Measurements from ENCODE around the gene PTPRG.

Gene PTPRG

DNA sequence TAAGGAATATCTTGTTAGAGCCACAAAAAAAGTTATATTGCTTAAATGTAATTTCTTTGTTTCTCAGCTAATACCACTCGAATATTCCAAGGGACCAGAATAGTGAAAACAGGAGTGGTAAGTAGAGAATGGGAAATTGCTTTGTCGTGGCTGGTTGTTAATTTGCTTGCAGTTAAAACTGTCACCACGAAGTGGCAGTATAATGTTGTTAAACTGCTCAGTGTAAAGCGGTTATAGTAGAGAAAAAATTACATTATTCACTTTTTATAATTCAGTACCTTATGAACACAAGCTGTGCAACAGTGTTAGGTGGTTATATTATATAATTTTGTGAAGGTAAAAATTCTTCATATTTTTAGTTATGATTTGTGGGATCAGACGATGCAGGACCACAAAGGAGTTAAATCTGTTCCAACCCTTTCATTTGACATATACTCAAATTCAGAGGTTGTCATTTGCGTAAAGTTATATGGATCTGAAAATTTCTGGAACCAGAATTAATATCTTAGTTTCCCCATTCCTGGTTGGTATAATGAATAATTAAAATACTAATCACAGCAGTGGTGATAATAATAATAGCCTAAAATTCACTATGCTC, 640.2 kb downstream of the PTPRG start:
- H3K36me3 Mint-ChIP-seq (ENCODE audit: low read depth): no peaks in the 10 kb centered on the region
- no peak for ATAC-seq
- no peaks in the 10 kb centered on the region for H3K4me1 Mint-ChIP-seq
- DNase-seq: no peak
- H3K9me3 Mint-ChIP-seq: no peaks in the 10 kb centered on the region
- no peak overlapping the region for H3K4me3 Mint-ChIP-seq
- peaks cover 9% of the 10 kb centered on the region for H3K27me3 Mint-ChIP-seq
- H3K27ac Mint-ChIP-seq: no peak overlapping the region

DNA sequence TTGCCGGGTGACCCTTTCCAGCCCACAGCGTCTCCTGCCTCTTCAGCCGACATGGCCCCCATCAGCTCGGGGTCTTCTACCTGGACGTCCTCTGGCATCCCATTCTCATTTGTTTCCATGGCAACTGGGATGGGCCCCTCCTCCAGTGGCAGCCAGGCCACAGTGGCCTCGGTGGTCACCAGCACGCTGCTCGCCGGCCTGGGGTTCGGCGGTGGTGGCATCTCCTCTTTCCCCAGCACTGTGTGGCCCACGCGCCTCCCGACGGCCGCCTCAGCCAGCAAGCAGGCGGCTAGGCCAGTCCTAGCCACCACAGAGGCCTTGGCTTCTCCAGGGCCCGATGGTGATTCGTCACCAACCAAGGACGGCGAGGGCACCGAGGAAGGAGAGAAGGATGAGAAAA, 641.8 kb downstream of the PTPRG start:
- Mint-ChIP-seq H3K36me3 (ENCODE audit: low read depth) (no peaks in the 10 kb centered on the region), H3K9me3 (no peaks in the 10 kb centered on the region), H3K27ac (no peak overlapping the region), H3K4me3 (no peak overlapping the region), H3K27me3 (peaks cover 9% of the 10 kb centered on the region), H3K4me1 (no peaks in the 10 kb centered on the region)
- no peak for DNase-seq
- ATAC-seq: no peak

DNA sequence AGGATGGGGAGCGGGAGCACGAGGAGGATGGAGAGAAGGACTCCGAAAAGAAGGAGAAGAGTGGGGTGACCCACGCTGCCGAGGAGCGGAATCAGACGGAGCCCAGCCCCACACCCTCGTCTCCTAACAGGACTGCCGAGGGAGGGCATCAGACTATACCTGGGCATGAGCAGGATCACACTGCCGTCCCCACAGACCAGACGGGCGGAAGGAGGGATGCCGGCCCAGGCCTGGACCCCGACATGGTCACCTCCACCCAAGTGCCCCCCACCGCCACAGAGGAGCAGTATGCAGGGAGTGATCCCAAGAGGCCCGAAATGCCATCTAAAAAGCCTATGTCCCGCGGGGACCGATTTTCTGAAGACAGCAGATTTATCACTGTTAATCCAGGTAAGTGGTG, 642.2 kb downstream of the PTPRG start:
- H3K4me1 Mint-ChIP-seq: no peaks in the 10 kb centered on the region
- ATAC-seq (no peak), DNase-seq (no peak)
- no peaks in the 10 kb centered on the region for H3K36me3 Mint-ChIP-seq (ENCODE audit: low read depth)
- no peaks in the 10 kb centered on the region for H3K9me3 Mint-ChIP-seq
- no peak overlapping the region for H3K4me3 Mint-ChIP-seq
- H3K27me3 Mint-ChIP-seq: peaks cover 9% of the 10 kb centered on the region
- no peak overlapping the region for H3K27ac Mint-ChIP-seq

DNA sequence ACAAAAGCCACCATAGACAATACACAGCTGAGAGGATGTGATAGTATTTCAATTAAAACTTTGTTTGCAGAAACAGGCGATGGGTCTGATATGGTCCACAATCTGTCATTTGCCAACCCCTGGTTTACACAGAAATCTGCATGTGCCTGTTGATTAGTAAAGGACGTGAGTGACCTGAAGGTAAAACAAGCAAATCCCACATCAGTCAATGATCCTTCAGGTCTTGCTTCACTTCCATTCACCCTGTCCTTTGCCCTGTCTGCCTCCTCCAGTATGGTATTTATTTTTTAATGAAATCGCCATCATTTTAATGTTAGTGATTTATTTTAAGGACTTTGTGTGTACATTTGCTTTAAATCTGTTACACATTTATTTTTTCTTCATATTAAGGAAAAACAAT, 645.8 kb downstream of the PTPRG start:
- ATAC-seq: no peak

DNA sequence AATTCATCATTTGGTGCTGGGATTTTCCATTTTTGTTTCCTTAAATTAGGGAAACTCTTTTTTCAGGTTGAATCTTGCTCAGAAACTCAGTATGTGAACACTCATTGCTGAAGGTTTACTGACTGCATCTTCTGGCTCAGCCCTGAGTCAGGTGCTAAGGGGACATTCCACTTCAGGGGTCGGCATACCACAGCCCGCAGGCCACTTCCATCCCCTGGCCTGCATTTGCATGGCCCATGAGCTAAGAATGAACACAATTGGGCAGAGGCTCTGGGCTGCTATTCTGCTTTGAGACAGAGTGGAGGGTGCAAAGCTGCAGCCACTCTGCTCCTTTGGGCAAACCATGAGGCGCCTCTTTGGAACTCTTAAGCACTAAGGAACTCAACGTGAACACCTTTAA, 647.0 kb downstream of the PTPRG start:
- no peaks in the 10 kb centered on the region for H3K36me3 Mint-ChIP-seq (ENCODE audit: low read depth)
- H3K27ac Mint-ChIP-seq: no peak overlapping the region
- H3K27me3 Mint-ChIP-seq: peaks cover 4% of the 10 kb centered on the region
- no peaks in the 10 kb centered on the region for H3K9me3 Mint-ChIP-seq
- DNase-seq (no peak), ATAC-seq (no peak)
- H3K4me1 Mint-ChIP-seq: no peaks in the 10 kb centered on the region
- no peak overlapping the region for H3K4me3 Mint-ChIP-seq

More for the DNA sequence above, 645.8 kb downstream of the PTPRG start:
- Mint-ChIP-seq H3K9me3 (no peaks in the 10 kb centered on the region), H3K27ac (no peak overlapping the region), H3K27me3 (peaks cover 6% of the 10 kb centered on the region), H3K4me3 (no peak overlapping the region), H3K4me1 (no peaks in the 10 kb centered on the region), H3K36me3 (ENCODE audit: low read depth) (no peaks in the 10 kb centered on the region)
- no peak for DNase-seq

DNA sequence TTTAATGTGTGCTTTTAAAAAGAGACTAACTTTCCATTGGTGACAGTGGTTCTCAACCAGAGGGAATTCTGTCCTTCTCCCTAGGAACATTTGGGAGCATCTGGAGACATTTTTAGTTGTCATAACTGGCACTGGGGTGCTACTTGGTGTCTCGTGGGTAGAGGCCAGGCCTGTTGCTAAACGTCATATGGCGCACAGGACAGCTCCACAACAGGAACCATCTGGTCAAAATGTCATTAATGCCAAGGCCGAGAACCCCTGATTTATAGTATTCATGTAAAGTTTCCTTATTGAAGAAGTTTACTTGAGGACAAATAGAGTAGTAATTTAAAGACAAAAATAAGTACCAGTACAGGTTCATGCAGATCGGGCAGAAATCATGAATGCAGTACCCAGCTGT, 647.7 kb downstream of the PTPRG start:
- no peak for ATAC-seq
- no peaks in the 10 kb centered on the region for H3K9me3 Mint-ChIP-seq
- DNase-seq: no peak
- no peaks in the 10 kb centered on the region for H3K4me1 Mint-ChIP-seq
- no peak overlapping the region for H3K4me3 Mint-ChIP-seq
- H3K27ac Mint-ChIP-seq: no peak overlapping the region
- H3K27me3 Mint-ChIP-seq: peaks cover 4% of the 10 kb centered on the region
- no peaks in the 10 kb centered on the region for H3K36me3 Mint-ChIP-seq (ENCODE audit: low read depth)

DNA sequence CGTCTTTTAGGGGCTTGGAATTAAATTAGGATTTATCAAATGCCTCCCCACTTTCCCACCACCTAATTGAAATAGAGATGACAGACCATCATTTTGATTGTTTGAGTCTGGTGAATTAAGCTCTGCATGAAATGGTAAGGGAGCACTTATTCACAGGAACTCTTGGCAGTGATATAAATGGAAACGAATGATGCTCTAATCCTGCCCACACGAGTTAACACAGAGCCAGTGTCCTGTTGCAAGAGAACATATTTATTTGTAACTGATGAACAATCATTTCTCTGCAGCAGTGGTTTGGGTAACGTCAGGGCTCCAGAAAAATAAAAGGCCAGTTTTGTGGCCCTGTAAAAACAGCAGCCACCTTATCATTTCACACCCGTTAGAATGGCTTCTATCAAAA, 648.6 kb downstream of the PTPRG start:
- no peak for DNase-seq

DNA sequence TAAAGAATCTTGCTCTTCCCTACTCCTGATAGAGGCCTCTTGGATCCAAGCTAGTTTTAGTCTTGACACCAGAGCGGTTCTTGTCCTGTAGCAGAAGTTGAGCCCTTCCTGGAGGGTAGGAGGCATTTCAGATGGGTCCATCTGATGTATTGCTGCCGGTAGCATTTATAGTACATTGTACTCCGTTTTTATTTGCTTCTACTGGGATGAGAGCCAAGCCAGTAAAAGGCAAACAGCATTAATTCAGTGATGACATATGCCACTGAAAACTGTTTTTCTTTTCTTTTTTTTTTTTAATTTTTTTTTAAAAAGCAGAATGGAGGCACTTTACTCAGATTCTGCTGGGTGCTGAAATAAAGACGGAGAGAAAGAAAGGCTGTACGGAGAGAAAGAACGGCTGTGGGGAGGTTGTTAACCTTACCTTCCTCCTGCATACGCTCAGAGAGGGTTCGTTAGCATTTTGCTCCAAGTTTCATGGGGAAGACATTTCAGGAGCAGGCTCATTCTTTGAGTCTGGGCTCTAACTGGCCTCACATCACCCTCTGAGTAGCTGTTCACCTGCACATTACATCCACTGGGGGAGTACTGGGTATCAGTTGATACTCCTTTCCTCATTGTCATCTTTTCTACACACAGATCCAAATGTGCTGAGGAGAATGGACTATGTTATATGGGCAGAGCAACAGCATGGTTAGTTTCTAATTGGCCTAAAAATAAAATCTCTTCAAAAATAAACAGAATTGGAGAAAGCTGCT, 650.5 kb downstream of the PTPRG start:
- H3K4me1 Mint-ChIP-seq: no peaks in the 10 kb centered on the region
- DNase-seq: no peak

More for the DNA sequence above, 648.6 kb downstream of the PTPRG start:
- Mint-ChIP-seq H3K4me1 (no peaks in the 10 kb centered on the region), H3K36me3 (ENCODE audit: low read depth) (no peaks in the 10 kb centered on the region), H3K27ac (no peak overlapping the region), H3K27me3 (peaks cover 4% of the 10 kb centered on the region), H3K9me3 (no peaks in the 10 kb centered on the region), H3K4me3 (no peak overlapping the region)
- no peak for ATAC-seq

DNA sequence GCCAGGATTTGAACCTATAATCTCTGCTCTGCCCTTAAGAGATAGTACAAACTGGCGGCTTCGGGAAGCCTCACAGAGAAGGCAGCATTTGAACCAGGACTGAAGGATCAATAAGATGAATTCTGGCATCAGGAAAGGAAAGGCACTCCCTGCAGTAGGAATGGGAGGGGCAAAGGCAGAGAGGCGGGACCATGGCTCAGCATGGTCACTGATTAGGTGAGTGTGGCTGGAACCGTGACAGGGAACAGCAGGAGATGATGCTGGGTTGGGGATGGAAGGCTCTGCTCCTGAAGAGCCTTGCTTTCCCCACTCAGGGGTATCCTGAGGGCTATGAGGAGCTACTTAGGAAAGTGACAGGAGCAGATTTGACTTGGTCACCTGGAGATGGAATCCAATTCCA, 653.5 kb downstream of the PTPRG start:
- DNase-seq (no peak), ATAC-seq (no peak)
- Mint-ChIP-seq H3K4me1 (no peaks in the 10 kb centered on the region), H3K36me3 (ENCODE audit: low read depth) (no peaks in the 10 kb centered on the region), H3K4me3 (no peak overlapping the region), H3K9me3 (no peaks in the 10 kb centered on the region), H3K27me3 (peaks cover 4% of the 10 kb centered on the region), H3K27ac (no peak overlapping the region)

More for the DNA sequence above, 650.5 kb downstream of the PTPRG start:
- no peaks in the 10 kb centered on the region for H3K9me3 Mint-ChIP-seq
- ATAC-seq: no peak
- no peak overlapping the region for H3K4me3 Mint-ChIP-seq
- no peaks in the 10 kb centered on the region for H3K36me3 Mint-ChIP-seq (ENCODE audit: low read depth)
- H3K27me3 Mint-ChIP-seq: no peaks in the 10 kb centered on the region
- H3K27ac Mint-ChIP-seq: no peak overlapping the region

DNA sequence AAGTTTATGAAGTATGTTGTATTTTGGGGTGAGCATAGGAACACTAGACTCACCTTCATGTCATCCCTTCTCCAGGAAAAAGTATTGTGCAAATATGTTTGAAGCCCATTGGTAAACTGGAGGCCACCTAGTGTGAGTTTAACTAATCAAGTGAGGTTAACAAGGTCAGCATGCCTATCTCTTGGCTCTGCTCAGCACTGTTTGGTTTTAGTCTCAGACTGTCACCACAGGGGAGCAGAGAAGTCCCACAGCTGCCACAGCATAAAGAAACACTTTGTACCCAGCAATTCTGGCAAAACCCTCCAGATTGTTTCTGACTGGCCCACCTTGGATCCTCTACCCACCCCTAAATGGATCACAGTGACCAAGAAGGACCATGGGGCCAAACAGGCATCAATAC, 659.2 kb downstream of the PTPRG start:
- H3K27ac Mint-ChIP-seq: no peak overlapping the region
- no peaks in the 10 kb centered on the region for H3K36me3 Mint-ChIP-seq (ENCODE audit: low read depth)
- ATAC-seq (no peak), DNase-seq (no peak)
- no peaks in the 10 kb centered on the region for H3K4me1 Mint-ChIP-seq
- no peak overlapping the region for H3K4me3 Mint-ChIP-seq
- H3K9me3 Mint-ChIP-seq: no peaks in the 10 kb centered on the region
- peaks cover 4% of the 10 kb centered on the region for H3K27me3 Mint-ChIP-seq

DNA sequence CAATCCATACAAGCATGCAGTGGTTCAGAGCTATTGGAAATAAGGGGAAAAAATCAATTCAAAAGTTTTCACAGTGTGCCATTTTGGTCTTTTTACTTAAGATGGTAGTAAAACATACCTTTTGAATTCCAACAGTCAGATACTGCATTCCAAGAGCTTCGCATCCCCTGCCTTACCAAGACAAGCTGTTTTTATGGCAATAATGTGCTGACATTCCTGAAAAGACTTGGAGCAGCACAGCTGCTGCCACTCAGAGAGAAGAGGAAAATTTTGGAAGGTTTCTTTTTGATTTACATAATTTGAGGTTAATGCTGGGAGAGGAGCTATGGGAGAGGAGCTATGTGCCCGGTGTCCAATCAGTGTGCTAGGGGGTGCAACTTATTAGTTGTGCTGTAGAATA, 663.7 kb downstream of the PTPRG start:
- H3K9me3 Mint-ChIP-seq: no peaks in the 10 kb centered on the region
- DNase-seq: no peak
- no peak overlapping the region for H3K4me3 Mint-ChIP-seq
- H3K27me3 Mint-ChIP-seq: no peaks in the 10 kb centered on the region
- no peak for ATAC-seq
- H3K4me1 Mint-ChIP-seq: no peaks in the 10 kb centered on the region
- no peak overlapping the region for H3K27ac Mint-ChIP-seq
- H3K36me3 Mint-ChIP-seq (ENCODE audit: low read depth): no peaks in the 10 kb centered on the region

DNA sequence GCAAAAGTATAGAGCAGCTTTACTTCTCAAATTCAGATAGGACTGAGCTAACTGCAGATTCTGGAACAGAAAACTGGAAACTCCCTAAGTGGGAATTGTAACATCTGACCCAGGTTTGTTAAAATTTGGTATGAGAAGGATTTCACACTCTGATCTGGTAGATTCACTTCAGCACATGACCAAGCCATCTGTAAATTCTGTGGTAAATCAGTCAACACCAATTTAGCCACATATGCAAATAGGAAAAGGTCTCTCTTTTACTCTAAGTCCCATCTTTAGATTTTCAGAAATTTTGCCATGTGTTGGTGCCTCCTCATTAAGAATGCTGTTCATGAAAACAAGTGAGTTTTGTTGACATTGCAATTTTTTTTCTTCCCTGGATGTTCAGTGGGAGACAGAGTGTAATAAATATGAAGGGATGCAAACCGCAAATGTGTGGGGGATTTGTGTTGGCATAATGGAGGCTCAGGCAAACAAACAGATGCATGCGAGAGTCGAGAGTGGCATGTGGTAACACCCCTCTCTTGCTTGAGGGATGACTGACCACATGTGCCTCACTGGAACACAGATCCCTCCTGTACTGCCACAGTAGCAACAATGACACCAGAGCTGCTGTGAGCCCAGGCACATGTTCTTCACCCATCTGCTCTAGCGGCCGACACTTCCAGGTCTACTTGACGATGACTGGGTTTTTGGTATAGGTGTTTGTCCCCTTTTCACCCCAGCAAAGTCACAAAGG, 665.4 kb downstream of the PTPRG start:
- DNase-seq (no peak), ATAC-seq (no peak)
- no peak overlapping the region for H3K27ac Mint-ChIP-seq
- H3K36me3 Mint-ChIP-seq (ENCODE audit: low read depth): no peaks in the 10 kb centered on the region
- H3K27me3 Mint-ChIP-seq: no peaks in the 10 kb centered on the region
- no peaks in the 10 kb centered on the region for H3K4me1 Mint-ChIP-seq
- H3K4me3 Mint-ChIP-seq: no peak overlapping the region
- no peaks in the 10 kb centered on the region for H3K9me3 Mint-ChIP-seq

DNA sequence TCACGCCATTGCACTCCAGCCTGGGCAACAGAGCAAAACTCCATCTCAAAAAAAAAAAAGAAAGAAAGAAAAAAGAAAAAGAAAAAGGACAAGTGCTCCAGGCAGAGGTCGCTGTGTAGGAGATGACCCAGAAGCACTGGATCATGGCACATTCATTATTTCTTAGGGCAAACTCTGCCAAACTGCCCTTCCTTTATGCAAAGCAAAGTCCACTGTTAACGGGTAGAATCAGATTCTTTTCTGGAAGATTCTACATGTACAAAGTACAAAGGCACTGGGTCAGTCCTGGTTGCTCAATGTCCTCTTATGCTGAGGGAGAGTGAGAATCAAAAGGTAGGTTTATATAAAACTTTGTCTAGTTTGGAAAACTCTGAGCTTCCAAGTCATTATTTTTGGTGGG, 667.1 kb downstream of the PTPRG start:
- ATAC-seq (no peak), DNase-seq (no peak)
- H3K9me3 Mint-ChIP-seq: no peaks in the 10 kb centered on the region
- no peak overlapping the region for H3K27ac Mint-ChIP-seq
- no peak overlapping the region for H3K4me3 Mint-ChIP-seq
- no peaks in the 10 kb centered on the region for H3K4me1 Mint-ChIP-seq
- H3K36me3 Mint-ChIP-seq (ENCODE audit: low read depth): no peaks in the 10 kb centered on the region
- H3K27me3 Mint-ChIP-seq: no peaks in the 10 kb centered on the region

DNA sequence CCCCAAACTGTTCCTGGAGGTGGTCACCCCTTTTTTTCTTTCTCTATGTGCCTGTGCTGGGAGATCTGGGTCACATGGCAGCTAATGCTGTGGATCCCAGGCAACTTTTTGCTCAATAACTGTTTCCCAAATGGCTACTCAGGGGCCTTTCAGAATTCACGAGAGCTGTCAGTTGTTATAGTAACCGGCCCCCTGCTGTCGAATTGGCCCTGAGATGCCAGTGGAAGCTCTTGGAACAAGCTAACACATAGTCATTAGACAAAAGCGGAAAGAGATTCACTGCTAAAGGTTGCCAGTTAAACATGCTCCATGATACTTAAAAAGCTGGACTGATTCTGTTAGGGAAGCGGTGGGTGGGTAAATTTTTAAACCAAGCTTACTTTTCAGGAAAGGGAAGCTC, 667.8 kb downstream of the PTPRG start:
- Mint-ChIP-seq H3K36me3 (ENCODE audit: low read depth) (no peaks in the 10 kb centered on the region), H3K9me3 (no peaks in the 10 kb centered on the region), H3K4me3 (no peak overlapping the region), H3K4me1 (no peaks in the 10 kb centered on the region), H3K27ac (no peak overlapping the region), H3K27me3 (no peaks in the 10 kb centered on the region)
- DNase-seq: no peak
- ATAC-seq: no peak

DNA sequence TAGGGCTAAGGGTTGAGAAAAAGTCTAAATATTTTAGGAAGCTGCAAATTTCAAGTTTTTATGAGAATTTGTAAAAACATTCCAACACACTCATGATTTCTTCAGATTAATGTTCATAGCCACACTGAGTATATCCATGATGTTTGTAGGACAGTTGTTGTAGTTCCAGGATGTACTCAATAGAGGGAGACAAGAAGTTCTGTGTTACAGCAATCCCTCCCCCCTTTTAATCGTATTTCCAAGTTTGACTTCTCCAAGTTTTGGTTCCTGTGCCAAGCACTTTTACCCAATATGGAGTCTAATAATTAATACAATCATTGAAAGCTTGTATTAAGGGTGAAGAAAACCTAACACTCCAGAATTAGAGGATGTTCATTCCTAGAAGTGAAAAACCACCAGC, 668.5 kb downstream of the PTPRG start:
- ATAC-seq: no peak
- Mint-ChIP-seq H3K27me3 (no peaks in the 10 kb centered on the region), H3K4me3 (no peak overlapping the region), H3K36me3 (ENCODE audit: low read depth) (no peaks in the 10 kb centered on the region), H3K9me3 (no peaks in the 10 kb centered on the region), H3K4me1 (no peaks in the 10 kb centered on the region), H3K27ac (no peak overlapping the region)
- no peak for DNase-seq

All from activated naive CD8-positive, alpha-beta T cell treated with anti-CD3 and anti-CD28 coated beads, Interleukin-2, amount 50 U/mL, for 24 hours (primary cell).